Measurements from ENCODE around the gene SSB.
"Not testable (repeated sequence)": the region's sequence is repeated elsewhere in the genome, so short reads cannot be mapped to it uniquely, and the experiment has no call there.

The SSB gene

GRCh38 chr2:169790581-169790980, 8.1 kb upstream of the SSB start:
- no peak for DNase-seq

- DNase-seq = no peak
Measured at GRCh38 chr2:169795181-169795580, 3.5 kb upstream of the SSB start.

GRCh38 chr2:169796441-169796840, 2.2 kb upstream of the SSB start:
- no peak for DNase-seq

- no peak for DNase-seq
Measured at GRCh38 chr2:169797601-169798000, 1.1 kb upstream of the SSB start.

GRCh38 chr2:169798397-169798717, 314 bp upstream of the SSB start:
- DNase-seq = no peak

GRCh38 chr2:169803480-169803879, 4.8 kb downstream of the SSB start:
- DNase-seq = no peak

DNA sequence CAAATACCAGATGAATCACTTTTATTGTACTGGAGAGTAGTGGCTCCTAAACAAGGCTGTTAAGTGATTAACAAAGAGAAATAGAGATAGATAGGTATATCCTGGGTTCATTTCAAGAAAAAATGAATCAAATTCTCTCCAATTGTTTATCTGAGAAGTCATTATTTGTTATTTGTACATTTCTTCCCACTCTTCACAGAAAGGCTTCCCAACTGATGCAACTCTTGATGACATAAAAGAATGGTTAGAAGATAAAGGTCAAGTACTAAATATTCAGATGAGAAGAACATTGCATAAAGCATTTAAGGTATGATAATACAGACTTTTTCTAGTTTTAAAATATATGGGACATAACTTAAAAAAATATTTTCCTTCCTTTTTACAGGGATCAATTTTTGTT, 7.9 kb downstream of the SSB start:
- DNase-seq = no peak

- no peak for DNase-seq
Measured at GRCh38 chr2:169808221-169808620, 9.6 kb downstream of the SSB start.

DNA sequence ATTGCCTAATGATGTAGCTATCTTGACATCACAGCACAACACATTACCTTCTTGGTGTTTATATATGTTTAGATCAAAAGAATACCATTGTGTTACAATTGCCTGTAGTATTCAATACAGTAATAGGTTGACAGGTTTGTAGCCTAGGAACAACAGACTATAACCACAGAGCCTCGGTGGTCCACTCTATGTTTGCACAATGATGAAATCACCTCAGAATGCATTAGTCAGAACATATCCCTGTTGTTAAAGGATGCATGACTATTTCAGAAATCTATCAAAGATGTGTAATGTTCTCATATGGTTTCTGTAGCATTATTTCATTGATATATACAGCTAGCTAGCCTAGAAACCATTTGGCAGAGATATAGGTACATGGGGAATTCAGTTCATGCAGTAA, 17.2 kb downstream of the SSB start:
- DNase-seq = no peak

DNA sequence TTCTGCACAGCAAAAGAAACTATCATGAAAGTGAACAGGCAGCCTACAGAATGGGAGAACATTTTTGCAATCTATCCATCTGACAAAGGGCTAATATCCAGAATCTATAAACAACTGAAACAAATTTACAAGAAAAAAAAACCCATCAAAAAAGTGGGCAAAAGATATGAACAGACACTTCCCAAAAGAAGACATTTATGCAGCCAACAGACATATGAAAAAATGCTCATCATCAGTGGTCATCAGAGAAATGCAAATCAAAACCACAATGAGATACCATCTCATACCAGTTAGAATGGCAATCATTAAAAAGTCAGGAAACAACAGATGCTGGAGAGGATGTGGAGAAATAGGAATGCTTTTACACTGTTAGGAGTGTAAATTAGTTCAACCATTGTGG, 18.3 kb downstream of the SSB start:
- DNase-seq = not testable (repeated sequence)

DNA sequence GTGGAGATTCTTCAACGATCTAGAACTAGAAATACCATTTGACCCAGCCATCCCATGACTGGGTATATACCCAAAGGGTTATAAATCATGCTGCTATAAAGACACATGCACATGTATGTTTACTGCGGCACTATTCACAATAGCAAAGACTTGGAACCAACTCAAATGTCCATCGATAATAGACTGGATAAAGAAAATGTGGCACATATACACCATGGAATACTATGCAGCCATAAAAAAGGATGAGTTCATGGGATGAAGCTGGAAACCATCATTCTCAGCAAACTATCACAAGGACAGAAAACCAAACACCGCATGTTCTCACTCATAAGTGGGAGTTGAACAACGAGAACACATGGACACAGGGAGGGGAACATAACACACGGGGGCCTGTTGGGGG, 18.7 kb downstream of the SSB start:
- not testable (repeated sequence) for DNase-seq

- no peak for DNase-seq
Measured at GRCh38 chr2:169818241-169818640, 19.6 kb downstream of the SSB start.

DNA sequence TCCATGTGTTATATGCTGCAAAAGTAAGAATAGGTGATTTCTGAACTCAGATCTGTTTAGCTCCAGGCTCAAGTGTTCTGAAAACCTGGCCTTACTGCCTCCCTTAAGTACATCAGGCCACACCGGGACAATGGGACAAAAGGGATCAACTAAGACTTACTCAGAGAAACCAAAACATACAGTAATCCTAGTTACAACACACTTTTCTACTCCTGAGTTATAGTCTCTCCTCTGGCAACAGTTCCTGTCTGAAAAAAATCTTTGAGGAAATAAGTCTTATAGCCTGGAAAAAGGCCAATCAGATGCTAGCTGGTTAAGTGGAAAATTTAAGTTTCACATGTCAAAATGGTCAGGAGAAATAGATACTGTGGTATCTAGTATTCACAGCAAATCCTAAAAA, 20.4 kb downstream of the SSB start:
- no peak for DNase-seq

DNA sequence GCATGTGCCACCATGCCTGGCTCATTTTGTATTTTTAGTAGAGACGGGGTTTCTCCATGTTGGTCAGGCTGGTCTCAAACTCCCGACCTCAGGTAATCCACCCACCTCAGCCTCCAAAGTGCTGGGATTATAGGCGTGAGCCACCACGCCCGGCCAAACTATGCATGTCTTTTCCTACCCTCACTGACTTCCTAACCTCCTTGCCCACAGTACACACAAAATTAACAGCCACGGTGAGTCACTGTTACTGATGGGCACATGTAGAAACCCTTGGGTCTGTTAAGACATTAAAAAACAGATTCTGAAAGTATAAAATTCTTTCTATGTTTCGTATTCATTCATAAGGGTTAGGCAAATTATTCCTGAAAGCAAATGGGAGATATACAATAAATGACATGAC, 21.4 kb downstream of the SSB start:
- not testable (repeated sequence) for DNase-seq

DNA sequence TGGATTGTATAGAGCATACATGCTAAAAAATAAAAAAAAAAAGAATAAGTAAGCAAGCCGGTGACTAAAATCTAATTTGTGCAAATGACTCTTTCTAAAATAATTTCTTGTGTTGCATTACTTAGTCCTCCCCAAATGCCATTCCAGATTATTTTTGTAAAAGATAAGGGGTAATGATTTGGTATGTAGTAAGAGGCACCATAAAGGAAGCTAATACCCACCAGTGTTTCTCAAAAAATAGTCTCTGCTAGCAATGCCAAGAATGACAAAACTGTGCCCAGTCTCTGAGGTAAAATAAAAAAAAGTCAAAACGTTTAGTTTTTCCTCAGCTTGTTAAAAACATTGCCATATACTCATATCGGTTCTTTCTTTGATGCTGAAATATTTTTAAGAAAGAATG, 23.4 kb downstream of the SSB start:
- DNase-seq = no peak

DNA sequence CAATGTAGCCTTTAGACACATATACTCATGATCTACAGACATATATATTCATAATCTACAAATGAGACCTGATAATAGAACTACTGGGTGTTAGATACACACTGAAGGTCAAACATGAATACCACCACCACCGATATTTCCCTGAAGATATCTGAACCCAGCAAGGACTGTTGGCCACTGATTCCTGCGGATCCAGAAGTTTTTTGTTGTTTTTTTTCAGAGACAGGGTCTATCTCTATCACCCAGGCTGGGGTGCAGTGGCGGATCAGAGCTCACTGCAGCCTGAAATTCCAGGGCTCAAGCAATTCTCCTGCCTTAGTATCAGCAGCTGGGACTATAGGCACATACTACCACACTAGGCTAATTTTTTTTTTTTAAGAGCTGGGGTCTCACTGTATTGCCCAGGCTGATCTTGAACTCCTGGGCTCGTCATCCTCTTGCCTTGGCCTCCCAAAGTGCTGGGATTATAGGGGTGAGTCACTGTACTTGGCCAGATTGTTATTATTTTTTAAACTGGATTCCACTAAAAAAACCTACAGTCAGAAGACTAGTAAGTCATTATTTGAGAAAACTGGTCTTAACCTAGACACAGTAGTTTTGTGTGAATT, 24.2 kb downstream of the SSB start:
- no peak for DNase-seq

DNA sequence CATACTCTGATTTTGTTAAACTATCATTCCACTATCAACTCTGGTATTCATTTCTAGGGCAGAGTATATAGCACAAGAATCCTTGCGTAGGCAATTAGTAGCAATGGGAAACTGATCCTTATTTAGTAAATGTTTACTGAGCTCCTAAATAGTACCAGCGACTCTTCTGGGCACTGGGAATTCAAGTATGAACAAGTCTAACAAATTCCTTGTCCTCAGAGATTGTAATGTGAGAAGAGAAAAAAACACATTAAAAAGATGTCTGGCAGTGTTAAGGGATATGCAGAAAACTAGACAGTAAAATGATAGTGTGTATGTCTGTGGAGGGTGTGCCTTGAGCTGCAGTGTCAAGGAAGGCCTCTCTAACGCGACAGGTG, 25.3 kb downstream of the SSB start:
- DNase-seq = no peak

DNA sequence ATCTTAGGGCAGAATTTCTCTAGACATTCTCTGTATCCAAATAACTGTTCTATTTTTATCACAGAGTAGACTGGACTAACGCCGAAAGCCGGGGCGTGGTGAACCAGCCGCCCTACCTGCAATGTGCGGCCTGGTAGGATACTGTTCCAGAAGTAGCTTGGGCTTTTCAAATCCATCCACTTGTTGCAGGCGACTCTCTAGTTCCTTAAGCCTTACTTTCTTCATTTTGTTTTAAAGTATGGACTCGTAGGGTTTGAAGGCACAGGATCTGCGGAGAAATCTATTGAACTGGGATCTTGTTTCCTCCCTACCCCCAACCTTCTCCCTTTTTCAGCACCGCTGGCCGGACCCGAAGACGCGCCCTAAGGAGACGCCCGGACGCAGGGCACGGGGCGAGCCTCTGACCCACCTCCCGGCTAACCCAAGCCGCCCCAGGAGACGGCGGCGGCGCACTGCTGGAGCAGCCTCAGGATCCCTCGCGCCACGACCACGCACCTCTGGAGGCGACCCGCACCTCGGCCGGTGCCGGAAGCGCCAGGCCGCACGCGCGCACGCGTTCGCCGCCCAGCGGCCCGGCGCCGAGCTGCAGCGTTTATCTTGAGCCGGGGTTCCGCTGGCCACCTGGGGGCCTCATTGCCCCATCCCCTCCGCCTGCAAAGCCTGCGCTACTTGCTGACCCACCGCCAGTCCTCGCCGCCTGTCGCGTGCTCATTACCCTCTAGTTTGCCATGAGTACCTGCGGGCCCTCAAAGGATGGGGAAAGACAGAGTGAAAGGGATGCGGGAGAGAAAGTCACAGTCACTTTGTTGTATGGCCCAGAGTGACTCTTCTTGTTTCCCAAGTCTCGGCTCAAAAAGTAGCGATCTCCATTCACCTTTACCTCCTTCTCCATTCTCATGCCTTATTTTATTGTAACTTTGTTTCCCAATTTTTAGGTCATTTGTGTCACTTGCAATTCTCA, 26.0 kb downstream of the SSB start, which contains the start of gene METTL5:
TSS of gene METTL5 (minus strand) at position 533 of the 961 bp plus-strand sequence. CDS start at position 225, 308 bp downstream.
- DNase-seq = peak; percentile 52

DNA sequence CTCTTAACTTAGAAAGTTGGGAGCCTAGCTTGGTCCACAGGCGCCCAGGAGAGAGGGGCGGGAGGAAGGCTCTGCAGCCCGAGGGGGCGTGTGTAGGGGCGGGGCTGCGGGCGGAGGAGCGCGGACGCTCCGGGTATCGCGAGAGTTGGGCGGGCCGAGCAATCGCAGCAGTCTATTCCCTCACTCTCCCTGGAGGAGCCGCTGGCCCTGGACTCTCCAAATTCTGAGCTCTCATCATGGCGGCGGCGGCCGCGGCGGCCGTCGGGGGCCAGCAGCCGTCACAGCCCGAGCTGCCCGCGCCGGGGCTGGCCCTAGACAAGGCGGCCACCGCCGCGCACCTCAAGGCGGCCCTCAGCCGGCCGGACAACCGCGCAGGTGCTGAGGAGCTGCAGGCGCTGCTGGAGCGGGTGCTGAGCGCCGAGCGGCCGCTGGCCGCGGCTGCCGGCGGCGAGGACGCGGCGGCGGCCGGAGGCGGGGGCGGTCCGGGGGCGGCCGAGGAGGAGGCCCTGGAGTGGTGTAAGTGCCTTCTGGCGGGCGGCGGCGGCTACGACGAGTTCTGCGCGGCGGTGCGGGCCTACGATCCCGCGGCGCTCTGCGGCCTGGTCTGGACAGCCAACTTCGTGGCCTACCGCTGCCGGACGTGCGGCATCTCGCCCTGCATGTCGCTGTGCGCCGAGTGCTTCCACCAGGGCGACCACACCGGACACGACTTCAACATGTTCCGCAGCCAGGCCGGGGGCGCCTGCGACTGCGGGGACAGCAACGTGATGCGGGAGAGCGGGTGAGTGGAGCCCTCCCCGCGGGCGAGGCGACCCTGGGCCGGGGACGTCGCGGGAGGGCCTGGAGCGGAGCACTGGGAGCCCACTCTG, 28.8 kb downstream of the SSB start, which contains the start of gene UBR3:
TSS of gene UBR3 (plus strand) at position 183 of the 869 bp plus-strand sequence. CDS start at position 237, 54 bp downstream.
- DNase-seq = peak; percentile 72

DNA sequence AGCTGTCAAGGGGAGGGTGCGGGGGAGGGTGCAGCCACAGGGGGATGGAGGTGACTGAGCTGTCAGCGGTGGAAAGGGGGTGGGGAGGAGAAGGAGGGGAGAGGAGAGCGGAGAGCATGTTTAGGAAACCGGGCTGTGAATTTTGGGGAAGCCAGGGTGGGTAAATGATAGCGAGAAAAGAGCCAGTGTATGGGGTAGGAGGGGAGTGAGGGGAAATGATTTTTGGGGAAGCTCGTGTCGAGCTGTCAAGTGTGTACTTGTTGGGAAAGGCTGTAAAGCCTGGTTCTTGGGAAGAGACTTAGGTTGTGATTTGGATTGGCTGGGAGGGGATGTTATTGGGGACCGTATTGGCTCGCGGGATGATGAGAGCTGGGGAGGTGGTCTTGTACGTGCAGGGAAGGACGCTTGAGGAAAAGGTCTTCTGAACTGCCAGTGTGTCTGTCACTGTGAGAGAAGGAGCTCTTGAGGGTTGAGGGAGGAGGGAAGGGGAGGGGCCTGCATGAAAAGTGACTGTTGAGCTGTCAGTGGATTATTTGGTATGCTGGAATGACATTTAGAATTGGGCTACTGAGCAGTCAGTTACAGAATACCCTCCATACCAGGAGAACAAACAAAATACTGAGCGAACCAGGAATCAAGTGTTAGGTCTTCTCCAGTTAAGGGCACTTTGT, 29.6 kb downstream of the SSB start:
- no peak for DNase-seq

GRCh38 chr2:169834401-169834800, 35.7 kb downstream of the SSB start:
- DNase-seq = no peak

GRCh38 chr2:169838743-169839489, 40.2 kb downstream of the SSB start:
- no peak for DNase-seq
